GM18498 (cell line): ENCODE results near the gene ELN.
A peak's percentile ranks its signal among the peaks of the same experiment; 100 is the strongest.

Source experiments
- ATAC-seq: cut with Tn5 transposase; IDR thresholded peaks from one replicate; pipeline ENCODE4 v1.9.1; 2021; ENCODE audit warnings: mild to moderate bottlenecking, moderate library complexity; ENCODE audit not compliant: unreplicated experiment

Gene ELN

GRCh38 chr7:74023092-74023536 lies 4.9 kb upstream of the ELN start:
- ATAC-seq: no peak

- no peak for ATAC-seq
These were observed 4.2 kb upstream of the ELN start for GRCh38 chr7:74023786-74024185.

DNA sequence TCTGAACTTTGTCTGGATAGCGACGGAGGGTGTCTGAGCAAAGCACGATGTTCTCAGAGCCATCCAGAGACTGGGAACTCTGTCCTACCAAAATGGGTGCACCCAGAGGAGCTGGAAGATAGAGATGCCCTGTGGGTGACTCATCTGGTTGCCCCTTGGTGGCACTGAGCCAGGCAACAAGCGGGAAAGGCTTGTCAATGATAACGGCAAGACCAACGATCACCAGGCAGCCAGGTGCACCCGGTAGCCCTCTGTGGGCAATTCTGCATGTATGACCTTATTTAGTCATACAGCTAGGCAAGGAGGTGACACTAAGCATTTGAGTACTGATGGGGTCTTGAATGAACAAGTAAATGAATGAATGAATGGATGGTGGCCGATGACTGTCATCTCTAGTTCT lies 2.8 kb upstream of the ELN start:
- no peak for ATAC-seq

DNA sequence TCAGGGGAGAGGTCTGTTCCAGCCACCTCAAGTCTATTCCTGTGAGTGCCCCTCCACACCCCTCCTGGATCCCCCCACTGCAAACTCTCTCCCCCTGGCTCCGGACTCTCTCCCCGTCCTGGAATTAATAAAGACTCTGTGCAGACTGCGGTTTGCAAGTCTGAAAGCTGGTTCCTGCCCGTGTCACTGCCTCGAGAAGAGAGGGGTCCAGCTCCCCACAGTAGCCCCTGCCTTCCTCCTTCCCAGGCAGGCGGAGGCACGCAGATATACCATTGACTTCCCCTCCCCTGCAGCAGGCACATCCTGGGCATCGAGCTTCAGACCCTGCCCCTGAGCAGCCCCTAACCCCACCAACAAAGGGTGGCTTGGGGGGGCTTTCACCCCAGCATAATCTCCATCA lies 2.2 kb upstream of the ELN start:
- ATAC-seq: no peak

GRCh38 chr7:74026406-74026902 lies 1.5 kb upstream of the ELN start:
- no peak for ATAC-seq

DNA sequence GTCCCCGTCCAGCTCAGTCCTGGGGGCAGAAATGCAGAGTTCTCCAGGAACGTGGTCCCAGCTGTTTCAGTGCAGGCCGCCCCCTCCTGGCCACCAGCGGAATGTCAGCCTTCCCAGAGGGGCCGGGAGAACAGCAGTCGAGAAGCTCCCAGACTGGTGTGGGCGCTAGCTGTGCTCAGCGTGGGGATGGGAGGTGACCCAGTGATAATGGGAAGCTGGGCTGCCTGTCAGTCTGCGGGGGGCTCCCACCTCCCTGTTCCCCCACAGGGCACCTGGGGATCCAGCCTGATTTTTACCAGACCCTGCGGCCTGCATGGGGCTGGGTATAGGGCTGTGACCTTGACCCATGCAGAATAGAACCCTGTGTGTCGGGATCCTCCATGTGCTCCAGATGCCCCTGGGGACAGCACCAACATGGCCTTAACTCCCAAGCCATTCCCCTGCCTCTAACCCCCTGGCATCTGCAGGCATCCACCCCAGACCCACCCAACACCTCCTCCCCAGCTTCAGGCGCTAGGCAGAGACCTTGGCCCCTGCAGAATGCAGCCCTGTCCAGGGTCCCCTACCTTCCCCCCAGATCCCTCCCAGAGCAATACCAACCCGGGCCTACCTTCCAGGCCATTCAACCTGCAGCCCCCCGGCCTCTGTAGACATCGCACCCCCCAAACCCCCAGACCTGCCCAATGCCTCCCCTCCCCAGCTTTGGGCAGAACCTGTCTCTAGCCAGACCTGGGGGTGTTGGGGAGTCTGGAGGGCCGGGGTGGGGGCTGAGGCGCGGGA lies 880 bp upstream of the ELN start:
- peak; percentile 52 for ATAC-seq

DNA sequence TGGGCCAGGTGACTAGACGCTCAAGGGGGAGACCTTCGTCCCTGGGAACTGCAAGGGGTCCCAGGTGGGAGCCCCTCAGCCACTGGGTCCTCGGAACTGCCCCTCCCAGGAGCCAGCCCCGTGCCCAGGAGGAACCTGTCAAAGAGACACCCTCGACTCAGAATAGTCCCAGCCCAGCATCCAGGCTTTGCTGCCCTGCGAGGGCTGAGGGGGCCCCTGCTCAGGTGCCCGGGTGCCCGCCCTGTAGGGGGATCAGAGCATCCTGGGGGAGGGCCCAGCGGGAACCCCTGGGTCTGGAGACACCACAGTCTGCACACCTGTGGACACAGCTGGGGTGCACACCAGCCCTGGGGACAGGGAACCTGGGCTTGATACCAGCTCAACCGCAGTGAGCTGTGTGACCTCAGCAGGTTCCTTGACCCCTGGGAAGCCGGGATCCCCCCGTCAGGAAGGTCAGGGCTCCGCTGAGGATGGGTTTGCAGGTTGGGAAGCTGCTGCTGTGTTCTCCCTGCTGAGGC lies 407 bp downstream of the ELN start:
- no peak for ATAC-seq

GRCh38 chr7:74029089-74029785 lies 1.3 kb downstream of the ELN start:
- ATAC-seq: no peak

DNA sequence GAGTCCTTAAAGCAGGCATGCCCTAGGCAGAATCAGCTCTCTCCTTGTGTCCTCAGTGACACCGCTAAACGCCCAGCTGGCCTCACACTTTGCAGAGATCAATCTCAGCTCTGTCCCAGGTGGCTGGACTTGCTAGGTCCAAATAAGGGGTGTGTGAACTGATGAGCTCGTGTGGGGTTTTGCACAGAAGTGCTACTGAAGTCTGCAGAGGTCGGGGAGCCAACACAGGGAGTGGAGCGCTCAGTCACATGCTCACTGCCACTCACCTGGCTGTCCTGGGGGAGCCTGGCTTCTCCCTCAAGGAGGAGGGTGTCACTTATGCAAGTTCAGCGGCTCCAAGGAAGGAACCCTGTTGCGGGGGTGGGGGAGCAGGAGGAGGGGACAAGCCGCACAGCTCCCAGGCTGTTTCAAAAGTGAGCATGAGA lies 2.0 kb downstream of the ELN start:
- ATAC-seq: no peak

DNA sequence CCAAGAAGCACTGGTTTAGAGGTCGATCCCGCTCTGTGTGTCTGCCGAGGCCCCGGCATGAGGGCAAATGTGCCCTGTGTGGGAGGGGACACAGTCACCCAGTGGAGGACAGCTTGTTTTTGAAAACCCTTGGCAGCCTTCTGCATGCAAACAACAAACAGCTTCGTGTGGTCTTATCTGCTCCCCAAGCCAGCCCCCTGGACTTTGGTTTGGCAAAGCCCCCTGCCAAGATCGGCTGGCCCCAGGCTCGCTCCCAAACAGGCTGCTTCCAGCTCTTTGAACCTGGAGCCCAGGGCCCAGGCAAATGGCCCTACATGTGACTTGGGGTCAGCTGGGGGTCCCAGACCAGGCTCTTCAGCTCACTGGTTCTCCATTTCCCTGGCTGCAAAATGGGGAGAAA lies 2.9 kb downstream of the ELN start:
- no peak for ATAC-seq

- no peak for ATAC-seq
These were observed 3.6 kb downstream of the ELN start for GRCh38 chr7:74031403-74032190.

DNA sequence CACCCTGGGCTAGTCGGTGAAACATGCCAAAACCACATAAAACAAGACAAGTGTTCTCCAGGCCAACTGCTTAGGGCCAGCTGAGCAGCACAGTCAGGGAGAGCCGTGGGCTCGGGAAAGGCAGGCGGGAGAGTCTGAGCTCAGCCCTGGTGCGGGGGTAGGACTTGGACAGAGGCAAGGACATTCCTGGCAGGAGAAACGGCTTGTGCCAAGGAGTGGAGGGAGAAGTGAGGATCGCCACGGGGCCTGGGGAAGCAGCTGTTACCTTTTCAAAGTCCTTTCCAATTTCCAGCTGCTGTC lies 4.2 kb downstream of the ELN start:
- ATAC-seq: no peak

GRCh38 chr7:74032624-74033371 lies 4.8 kb downstream of the ELN start:
- ATAC-seq: no peak

DNA sequence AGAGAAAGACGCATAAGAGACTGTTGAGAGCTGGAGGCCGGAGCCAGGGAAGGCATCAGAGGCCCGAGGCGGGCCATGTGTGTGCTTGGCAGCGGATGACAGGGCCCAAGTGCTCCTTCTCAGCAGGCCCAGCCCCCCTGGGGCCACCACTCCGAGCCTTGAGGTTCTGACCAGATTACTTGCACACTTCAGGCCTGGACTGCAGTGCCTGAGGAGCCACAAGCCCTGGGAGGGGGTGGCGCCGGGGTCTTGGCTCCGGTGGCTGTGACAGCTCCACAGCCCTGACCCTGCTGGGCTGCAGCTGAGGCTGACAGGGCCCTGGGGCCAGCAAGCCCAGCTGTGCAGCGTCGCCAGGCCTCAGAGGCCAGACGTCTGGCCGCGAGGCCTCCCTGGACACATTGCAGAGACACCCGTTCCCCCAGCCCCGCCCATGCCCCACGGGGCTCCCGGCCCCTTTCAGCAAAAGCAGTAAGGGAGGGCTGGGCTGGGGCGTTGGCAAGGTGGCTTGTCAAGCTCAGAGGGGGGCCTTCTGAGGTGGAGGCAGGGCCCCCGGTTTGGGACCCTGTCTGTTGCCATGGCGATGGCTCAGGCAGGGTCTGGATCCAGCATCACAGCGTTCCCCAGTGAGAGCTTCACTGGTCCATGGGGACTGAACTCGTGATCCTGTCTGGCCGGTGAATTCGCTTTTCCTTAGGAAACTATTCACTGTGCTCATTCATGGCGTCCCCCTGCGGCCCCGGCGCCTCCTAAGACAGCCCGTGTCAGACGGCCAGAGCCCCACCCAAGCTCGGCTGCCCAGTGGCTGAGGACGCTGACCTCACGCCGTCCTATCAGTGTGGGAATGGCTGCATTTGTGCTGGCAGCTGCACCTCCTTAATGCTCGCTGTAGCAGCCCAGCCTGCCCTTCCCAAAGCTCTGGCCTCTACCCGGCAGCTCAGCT lies 5.7 kb downstream of the ELN start:
- no peak for ATAC-seq

DNA sequence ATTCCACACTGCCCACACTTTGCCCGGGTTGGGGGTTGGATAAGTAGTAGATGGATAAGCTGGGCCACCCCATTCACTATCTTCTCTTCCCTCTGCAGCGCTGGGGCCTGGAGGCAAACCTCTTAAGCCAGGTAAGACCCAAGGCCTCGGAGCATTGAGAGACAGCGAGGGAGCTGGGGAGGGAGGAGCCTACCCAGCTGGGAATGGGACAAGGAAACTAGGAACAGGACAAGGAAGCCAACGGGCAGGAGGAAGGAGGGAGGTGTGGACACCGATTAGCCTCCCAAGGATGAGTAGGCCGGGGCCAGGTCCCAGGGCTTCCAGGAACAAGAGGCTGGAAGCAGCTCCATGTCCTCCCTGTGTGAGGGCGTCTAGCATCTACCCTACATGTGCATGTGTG lies 9.6 kb downstream of the ELN start:
- ATAC-seq: no peak

- ATAC-seq: no peak
These were observed 10.4 kb downstream of the ELN start for GRCh38 chr7:74038194-74038961.

- no peak for ATAC-seq
These were observed 11.4 kb downstream of the ELN start for GRCh38 chr7:74039337-74039736.

- ATAC-seq: no peak
These were observed 12.3 kb downstream of the ELN start for GRCh38 chr7:74040101-74040790.
